Breast epithelium (tissue), 3 donors: ENCODE results near the gene WNT7B.

Source experiments
- POLR2A ChIP-seq: fragments of 450-650 bp; IDR thresholded peaks from one replicate; pipeline ENCODE4 v1.6.1; 2016; ENCODE audit warnings: antibody characterized with exemption, mild to moderate bottlenecking, moderate library complexity
- POLR2AphosphoS5 ChIP-seq, 3 donors: sonication (generic); formaldehyde crosslinking; IDR thresholded peaks; one replicate each; pipeline ENCODE4 v1.6.1; 2017; ENCODE audit warnings: antibody characterized with exemption in 3 of 3
- TF ChIP-seq, protein P1 (sequence below), 3 donors: fragments of 450-650 bp; IDR thresholded peaks; one replicate each; pipeline ENCODE4 v1.5.1; 2016 to 2017; ENCODE audit warnings: antibody characterized with exemption in 3 of 3, mild to moderate bottlenecking in 3 of 3, moderate library complexity in 3 of 3

DNA sequence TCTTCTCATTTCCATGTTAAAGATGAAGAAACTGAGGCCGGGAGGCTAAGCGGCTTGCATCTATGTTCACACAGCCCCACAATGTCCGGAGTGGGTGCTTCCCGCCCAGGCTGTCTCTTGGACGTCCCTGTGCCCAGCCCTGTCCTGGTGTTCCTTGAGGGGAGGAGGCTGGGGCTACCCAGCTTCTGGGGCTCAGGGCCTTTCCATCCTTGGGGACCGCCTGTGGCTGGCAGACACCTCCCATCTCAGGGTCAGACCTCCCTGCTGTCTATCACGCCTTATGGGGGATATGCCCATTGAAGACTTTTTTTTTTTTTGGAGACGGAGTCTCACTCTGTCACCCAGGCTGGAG, 95.5 kb downstream of the WNT7B start:
- TF ChIP-seq, protein P1, sequence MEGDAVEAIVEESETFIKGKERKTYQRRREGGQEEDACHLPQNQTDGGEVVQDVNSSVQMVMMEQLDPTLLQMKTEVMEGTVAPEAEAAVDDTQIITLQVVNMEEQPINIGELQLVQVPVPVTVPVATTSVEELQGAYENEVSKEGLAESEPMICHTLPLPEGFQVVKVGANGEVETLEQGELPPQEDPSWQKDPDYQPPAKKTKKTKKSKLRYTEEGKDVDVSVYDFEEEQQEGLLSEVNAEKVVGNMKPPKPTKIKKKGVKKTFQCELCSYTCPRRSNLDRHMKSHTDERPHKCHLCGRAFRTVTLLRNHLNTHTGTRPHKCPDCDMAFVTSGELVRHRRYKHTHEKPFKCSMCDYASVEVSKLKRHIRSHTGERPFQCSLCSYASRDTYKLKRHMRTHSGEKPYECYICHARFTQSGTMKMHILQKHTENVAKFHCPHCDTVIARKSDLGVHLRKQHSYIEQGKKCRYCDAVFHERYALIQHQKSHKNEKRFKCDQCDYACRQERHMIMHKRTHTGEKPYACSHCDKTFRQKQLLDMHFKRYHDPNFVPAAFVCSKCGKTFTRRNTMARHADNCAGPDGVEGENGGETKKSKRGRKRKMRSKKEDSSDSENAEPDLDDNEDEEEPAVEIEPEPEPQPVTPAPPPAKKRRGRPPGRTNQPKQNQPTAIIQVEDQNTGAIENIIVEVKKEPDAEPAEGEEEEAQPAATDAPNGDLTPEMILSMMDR (IDR thresholded peaks at IDR 0.05), result no peak
- no peak for TF ChIP-seq POLR2A
- TF ChIP-seq POLR2AphosphoS5 (IDR thresholded peaks at IDR 0.05), result no peak
